Activated B cell treated with CpG ODN at 0.5 μM for 24 hours (primary cell): ENCODE measurements around the gene NLRP9. TPM values are rescaled to one million over a fixed set of nuclear protein-coding genes. Genes with fewer than 3 reads are reported as not detected.

Experiments
- ATAC-seq: fragments of 200-7000 bp; cut with Tn5 transposase; one replicate; pipeline ENCODE4 v1.10.0; 2021; ENCODE audit warnings: low read depth, mild to moderate bottlenecking, moderate library complexity
- CTCF ChIA-PET: fragments of 350-600 bp; sonication (Branson Sonifier 250); formaldehyde crosslinking; loops from one replicate; lab custom pipeline; 2021; ENCODE audit warnings: antibody characterized with exemption; lab: Charles Lee
- POLR2A ChIA-PET: fragments of 350-600 bp; sonication (Branson Sonifier 250); formaldehyde crosslinking; loops from one replicate; lab custom pipeline; 2021; ENCODE audit warnings: antibody characterized with exemption; lab: Charles Lee
- DNase-seq: peaks from one replicate; pipeline ENCODE4 v3.0.0; 2022
- H3K27ac Mint-ChIP-seq: one replicate; pipeline ENCODE4 v1.8.0; 2020; ENCODE audit warnings: mixed read lengths
- H3K27me3 Mint-ChIP-seq: one replicate; pipeline ENCODE4 v1.8.0; 2021; ENCODE audit warnings: mixed read lengths
- H3K36me3 Mint-ChIP-seq: one replicate; pipeline ENCODE4 v1.8.0; 2021; ENCODE audit warnings: low read depth, mixed read lengths
- H3K4me1 Mint-ChIP-seq: one replicate; pipeline ENCODE4 v1.8.0; 2021; ENCODE audit warnings: mixed read lengths
- H3K4me3 Mint-ChIP-seq: one replicate; pipeline ENCODE4 v1.8.0; 2020; ENCODE audit warnings: mild to moderate bottlenecking, mixed read lengths
- H3K9me3 Mint-ChIP-seq: one replicate; pipeline ENCODE4 v1.8.0; 2020; ENCODE audit warnings: mixed read lengths
- CTCF ChIP-seq: fragments of 200-600 bp; IDR thresholded peaks from one replicate; pipeline ENCODE4 v1.8.0; 2022; ENCODE audit warnings: antibody characterized with exemption, mild to moderate bottlenecking
- intact Hi-C: fragments of 100-400 bp; cut with micrococcal nuclease; formaldehyde crosslinking; loops from one replicate; pipeline ENCODE4 v1.15.1; 2024
- total RNA-seq: library from RNA; stranded (reverse); gene quantifications from 2 replicates; pipeline ENCODE4 v1.2.3, GENCODE V29; 2022

NLRP9 gene
- total RNA-seq, 1 donor from 2014 or later, result not detected

- H3K36me3 Mint-ChIP-seq, result peaks cover 85% of the 10 kb centered on the region
- DNase-seq, result no peak
- no peak overlapping the region for H3K4me3 Mint-ChIP-seq
- H3K9me3 Mint-ChIP-seq, result no peaks in the 10 kb centered on the region
- ChIA-PET CTCF (interaction anchor here (1.6 kb wide), 1 partner anchor 35 kb away, joined by 4 read pairs; no protein-coding TSS in a partner anchor), POLR2A (interaction anchor here (0.7 to 2.2 kb wide), 2 partner anchors 11 to 159 kb away, joined by 3 to 5 read pairs; no protein-coding TSS in a partner anchor)
- H3K27ac Mint-ChIP-seq, result no peak overlapping the region
- H3K27me3 Mint-ChIP-seq, result no peaks in the 10 kb centered on the region
- TF ChIP-seq CTCF, result no peak
- no peak for ATAC-seq
- H3K4me1 Mint-ChIP-seq, result peaks cover 22% of the 10 kb centered on the region
- intact Hi-C loops, result no loop called here
These were observed 70.2 kb downstream of the NLRP9 start for GRCh38 chr19:55667958-55668357.

GRCh38 chr19:55667511-55667910 is 70.7 kb downstream of the NLRP9 start:
- Mint-ChIP-seq H3K36me3 (peaks cover 89% of the 10 kb centered on the region), H3K27me3 (no peaks in the 10 kb centered on the region), H3K4me1 (peaks cover 25% of the 10 kb centered on the region), H3K9me3 (no peaks in the 10 kb centered on the region), H3K27ac (no peak overlapping the region), H3K4me3 (no peak overlapping the region)
- no peak for TF ChIP-seq CTCF
- CTCF ChIA-PET, result interaction anchor here (1.6 kb wide), 1 partner anchor 35 kb away, joined by 4 read pairs; no protein-coding TSS in a partner anchor
- POLR2A ChIA-PET, result interaction anchor here (0.7 to 2.2 kb wide), 3 partner anchors 9 to 158 kb away, joined by 3 to 6 read pairs (median 5); no protein-coding TSS in a partner anchor
- no peak for DNase-seq
- ATAC-seq, result no peak
- intact Hi-C loops, result no loop called here

- no peak for ATAC-seq
- Mint-ChIP-seq H3K9me3 (no peaks in the 10 kb centered on the region), H3K27me3 (no peaks in the 10 kb centered on the region), H3K27ac (no peak overlapping the region), H3K4me3 (no peak overlapping the region), H3K36me3 (peaks cover 88% of the 10 kb centered on the region), H3K4me1 (peaks cover 21% of the 10 kb centered on the region)
- intact Hi-C loops, result no loop called here
- DNase-seq, result no peak
- ChIA-PET POLR2A (interaction anchor here (0.7 to 2.2 kb wide), 3 partner anchors 8 to 158 kb away, joined by 3 to 6 read pairs (median 5); no protein-coding TSS in a partner anchor), CTCF (no interaction called here)
- TF ChIP-seq CTCF, result no peak
These were observed 71.2 kb downstream of the NLRP9 start for GRCh38 chr19:55667006-55667381.

GRCh38 chr19:55666343-55667005 is 71.7 kb downstream of the NLRP9 start:
- Mint-ChIP-seq H3K4me1 (peaks cover 21% of the 10 kb centered on the region), H3K4me3 (no peak overlapping the region), H3K27ac (no peak overlapping the region), H3K27me3 (no peaks in the 10 kb centered on the region), H3K9me3 (no peaks in the 10 kb centered on the region), H3K36me3 (peaks cover 89% of the 10 kb centered on the region)
- DNase-seq, result no peak
- ChIA-PET POLR2A (interaction anchor here (0.8 to 2.2 kb wide), 2 partner anchors 9 to 12 kb away, joined by 3 to 5 read pairs; no protein-coding TSS in a partner anchor), CTCF (no interaction called here)
- intact Hi-C loops, result no loop called here
- no peak for ATAC-seq
- TF ChIP-seq CTCF, result no peak

GRCh38 chr19:55663846-55664536 is 74.2 kb downstream of the NLRP9 start:
- no peak for ATAC-seq
- ChIA-PET POLR2A (interaction anchor here (0.8 to 1.1 kb wide), 2 partner anchors 10 kb away, joined by 3 to 10 read pairs; partner anchors contain the start of gene U2AF2), CTCF (no interaction called here)
- Mint-ChIP-seq H3K4me3 (no peak overlapping the region), H3K27ac (no peak overlapping the region), H3K4me1 (peaks cover 21% of the 10 kb centered on the region), H3K27me3 (no peaks in the 10 kb centered on the region), H3K36me3 (peaks cover 87% of the 10 kb centered on the region), H3K9me3 (no peaks in the 10 kb centered on the region)
- intact Hi-C loops, result no loop called here
- DNase-seq, result no peak
- TF ChIP-seq CTCF, result no peak
